Measurements from ENCODE around the gene SH3BP4. TPM values are rescaled to one million over a fixed set of nuclear protein-coding genes. Genes with fewer than 3 reads are reported as not detected.

The SH3BP4 gene
- total RNA-seq, 1 donor from 2014 or later: 53.4 TPM

DNA sequence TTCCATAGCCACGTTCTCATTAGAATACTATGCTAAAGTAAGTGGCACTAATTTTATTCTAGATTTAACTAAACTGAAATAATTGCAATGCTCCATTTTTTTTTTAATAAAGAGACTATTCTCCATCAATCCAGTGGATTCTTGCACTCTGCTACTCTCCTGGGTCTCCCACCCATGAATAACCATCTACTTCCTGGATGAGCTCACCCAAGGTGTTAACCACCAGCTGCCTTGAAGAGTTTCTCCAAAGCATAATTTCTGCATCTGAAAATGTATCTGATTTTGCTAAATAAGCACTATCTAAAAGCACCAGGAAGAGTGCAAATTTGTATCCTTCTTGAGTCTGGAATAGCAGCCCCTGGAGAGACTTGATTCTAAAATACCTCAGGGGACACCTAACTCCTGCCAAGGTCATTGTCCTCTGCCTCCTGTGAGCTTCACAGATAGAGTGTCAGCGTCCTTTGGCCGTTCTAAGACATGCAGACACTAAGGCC is 41.6 kb upstream of the SH3BP4 start:
- Mint-ChIP-seq H3K27ac (no peak overlapping the region), H3K9me3 (no peaks in the 10 kb centered on the region)
- no peaks in the 10 kb centered on the region for H3F3A ChIP-seq (ENCODE audit: low read depth)

DNA sequence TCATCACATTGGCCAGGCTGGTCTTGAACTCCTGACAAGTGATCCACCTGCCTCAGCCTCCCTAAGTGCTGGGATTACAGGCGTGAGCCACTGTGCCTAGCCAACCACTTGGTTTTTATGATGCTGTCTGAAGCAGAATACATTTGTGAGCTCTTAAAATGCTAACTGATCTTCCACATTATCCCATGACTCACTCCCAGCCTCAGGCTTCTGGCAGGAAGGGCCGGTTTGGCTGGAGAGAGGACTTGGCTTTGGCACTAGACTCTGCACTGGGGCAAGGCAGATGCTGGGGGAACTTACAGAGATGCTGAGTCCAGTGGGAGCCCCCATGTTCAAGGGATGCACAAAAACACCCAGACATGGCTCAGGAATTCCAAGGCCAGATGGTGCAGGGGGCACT is 40.5 kb upstream of the SH3BP4 start:
- H3K9ac ChIP-seq: no peak overlapping the region
- H3K79me2 ChIP-seq (ENCODE audit: low read depth): no peaks in the 10 kb centered on the region
- no peaks in the 10 kb centered on the region for H3K9me3 ChIP-seq (ENCODE audit: low read depth)
- Mint-ChIP-seq H3K4me1 (peaks cover 9% of the 10 kb centered on the region), H3K27ac (no peak overlapping the region), H3K4me3 (no peak overlapping the region), H3K9me3 (no peaks in the 10 kb centered on the region), H3K36me3 (no peaks in the 10 kb centered on the region), H3K27me3 (ENCODE audit: insufficient read depth, low read depth) (peaks cover 8% of the 10 kb centered on the region)
- no peaks in the 10 kb centered on the region for H4K20me1 ChIP-seq (ENCODE audit: low read depth)
- no peaks in the 10 kb centered on the region for H3F3A ChIP-seq (ENCODE audit: low read depth)
- H3K27me3 ChIP-seq: no peaks in the 10 kb centered on the region
- no peaks in the 10 kb centered on the region for H3K36me3 ChIP-seq
- H3K4me3 ChIP-seq: no peak overlapping the region
- H3K4me2 ChIP-seq: no peak overlapping the region
- peaks cover 14% of the 10 kb centered on the region for H3K4me1 ChIP-seq
- DNase-seq (ENCODE audit: low spot score): no peak
- no peak overlapping the region for H3K27ac ChIP-seq
- H2AFZ ChIP-seq (replicated peaks): no peak overlapping the region
- TF ChIP-seq EZH2phosphoT487 (IDR thresholded peaks at IDR 0.05): no peak
- no peak for TF ChIP-seq EZH2 (IDR thresholded peaks at IDR 0.05)
- TF ChIP-seq, protein P1, sequence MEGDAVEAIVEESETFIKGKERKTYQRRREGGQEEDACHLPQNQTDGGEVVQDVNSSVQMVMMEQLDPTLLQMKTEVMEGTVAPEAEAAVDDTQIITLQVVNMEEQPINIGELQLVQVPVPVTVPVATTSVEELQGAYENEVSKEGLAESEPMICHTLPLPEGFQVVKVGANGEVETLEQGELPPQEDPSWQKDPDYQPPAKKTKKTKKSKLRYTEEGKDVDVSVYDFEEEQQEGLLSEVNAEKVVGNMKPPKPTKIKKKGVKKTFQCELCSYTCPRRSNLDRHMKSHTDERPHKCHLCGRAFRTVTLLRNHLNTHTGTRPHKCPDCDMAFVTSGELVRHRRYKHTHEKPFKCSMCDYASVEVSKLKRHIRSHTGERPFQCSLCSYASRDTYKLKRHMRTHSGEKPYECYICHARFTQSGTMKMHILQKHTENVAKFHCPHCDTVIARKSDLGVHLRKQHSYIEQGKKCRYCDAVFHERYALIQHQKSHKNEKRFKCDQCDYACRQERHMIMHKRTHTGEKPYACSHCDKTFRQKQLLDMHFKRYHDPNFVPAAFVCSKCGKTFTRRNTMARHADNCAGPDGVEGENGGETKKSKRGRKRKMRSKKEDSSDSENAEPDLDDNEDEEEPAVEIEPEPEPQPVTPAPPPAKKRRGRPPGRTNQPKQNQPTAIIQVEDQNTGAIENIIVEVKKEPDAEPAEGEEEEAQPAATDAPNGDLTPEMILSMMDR (IDR thresholded peaks at IDR 0.05): no peak

More for the DNA sequence above, 41.6 kb upstream of the SH3BP4 start:
- TF ChIP-seq, protein P1 (IDR thresholded peaks at IDR 0.05): no peak
- TF ChIP-seq EZH2phosphoT487 (IDR thresholded peaks at IDR 0.05) (no peak), EZH2 (IDR thresholded peaks at IDR 0.05) (no peak)
- H3K27me3 ChIP-seq: no peaks in the 10 kb centered on the region
- no peaks in the 10 kb centered on the region for H4K20me1 ChIP-seq (ENCODE audit: low read depth)
- no peak overlapping the region for H2AFZ ChIP-seq (replicated peaks)
- no peaks in the 10 kb centered on the region for H3K36me3 Mint-ChIP-seq
- H3K27me3 Mint-ChIP-seq (ENCODE audit: insufficient read depth, low read depth): peaks cover 5% of the 10 kb centered on the region
- H3K79me2 ChIP-seq (ENCODE audit: low read depth): no peaks in the 10 kb centered on the region
- peaks cover 9% of the 10 kb centered on the region for H3K4me1 Mint-ChIP-seq
- peaks cover 14% of the 10 kb centered on the region for H3K4me1 ChIP-seq
- H3K9me3 ChIP-seq (ENCODE audit: low read depth): no peaks in the 10 kb centered on the region
- no peak overlapping the region for H3K9ac ChIP-seq
- no peak overlapping the region for H3K27ac ChIP-seq
- no peak overlapping the region for H3K4me3 Mint-ChIP-seq
- H3K4me2 ChIP-seq: no peak overlapping the region
- no peak overlapping the region for H3K4me3 ChIP-seq
- no peaks in the 10 kb centered on the region for H3K36me3 ChIP-seq
- no peak for DNase-seq (ENCODE audit: low spot score)

DNA sequence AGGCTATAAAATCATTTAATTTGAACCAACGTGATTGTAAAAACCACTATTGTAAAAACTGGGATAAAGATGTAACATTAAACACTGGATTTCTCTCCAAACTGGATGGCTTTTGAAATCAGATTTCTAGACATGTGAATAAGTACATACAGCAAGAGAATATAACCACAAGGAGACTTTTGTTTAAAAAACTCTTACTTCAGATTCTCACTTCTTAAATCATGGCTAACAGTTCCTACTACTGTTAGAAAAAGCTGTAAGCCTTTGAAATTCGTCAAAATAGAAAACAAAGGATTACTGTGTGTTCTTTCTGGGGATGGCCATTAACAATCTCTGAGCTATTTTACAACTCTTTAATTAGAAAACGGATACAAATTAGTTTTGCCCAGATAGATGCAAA is 39.4 kb upstream of the SH3BP4 start:
- DNase-seq (ENCODE audit: low spot score): no peak
- Mint-ChIP-seq H3K27ac (no peak overlapping the region), H3K36me3 (no peaks in the 10 kb centered on the region), H3K9me3 (no peaks in the 10 kb centered on the region), H3K27me3 (ENCODE audit: insufficient read depth, low read depth) (peaks cover 8% of the 10 kb centered on the region), H3K4me1 (peaks cover 14% of the 10 kb centered on the region), H3K4me3 (no peak overlapping the region)
- H4K20me1 ChIP-seq (ENCODE audit: low read depth): no peaks in the 10 kb centered on the region
- H3K27ac ChIP-seq: no peak overlapping the region
- no peaks in the 10 kb centered on the region for H3K79me2 ChIP-seq (ENCODE audit: low read depth)
- H3F3A ChIP-seq (ENCODE audit: low read depth): no peaks in the 10 kb centered on the region
- no peaks in the 10 kb centered on the region for H3K27me3 ChIP-seq
- no peak overlapping the region for H3K4me2 ChIP-seq
- H3K36me3 ChIP-seq: no peaks in the 10 kb centered on the region
- TF ChIP-seq EZH2phosphoT487 (IDR thresholded peaks at IDR 0.05) (no peak), EZH2 (IDR thresholded peaks at IDR 0.05) (no peak)
- TF ChIP-seq, protein P1 (IDR thresholded peaks at IDR 0.05): no peak
- H3K4me3 ChIP-seq: no peak overlapping the region
- no peak overlapping the region for H3K9ac ChIP-seq
- H2AFZ ChIP-seq (replicated peaks): no peak overlapping the region
- peaks cover 14% of the 10 kb centered on the region for H3K4me1 ChIP-seq
- no peaks in the 10 kb centered on the region for H3K9me3 ChIP-seq (ENCODE audit: low read depth)

All from neural progenitor cell (in vitro differentiated cells).